Amniotic epithelial cell (primary cell): ENCODE measurements around the gene UBE3D.

Experiments used
- DNase-seq: peaks from one replicate; pipeline ENCODE4 v3.0.0-alpha.2; 2010; ENCODE audit warnings: low read depth

UBE3D gene, protein sequence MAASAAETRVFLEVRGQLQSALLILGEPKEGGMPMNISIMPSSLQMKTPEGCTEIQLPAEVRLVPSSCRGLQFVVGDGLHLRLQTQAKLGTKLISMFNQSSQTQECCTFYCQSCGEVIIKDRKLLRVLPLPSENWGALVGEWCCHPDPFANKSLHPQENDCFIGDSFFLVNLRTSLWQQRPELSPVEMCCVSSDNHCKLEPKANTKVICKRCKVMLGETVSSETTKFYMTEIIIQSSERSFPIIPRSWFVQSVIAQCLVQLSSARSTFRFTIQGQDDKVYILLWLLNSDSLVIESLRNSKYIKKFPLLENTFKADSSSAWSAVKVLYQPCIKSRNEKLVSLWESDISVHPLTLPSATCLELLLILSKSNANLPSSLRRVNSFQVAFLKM

DNA sequence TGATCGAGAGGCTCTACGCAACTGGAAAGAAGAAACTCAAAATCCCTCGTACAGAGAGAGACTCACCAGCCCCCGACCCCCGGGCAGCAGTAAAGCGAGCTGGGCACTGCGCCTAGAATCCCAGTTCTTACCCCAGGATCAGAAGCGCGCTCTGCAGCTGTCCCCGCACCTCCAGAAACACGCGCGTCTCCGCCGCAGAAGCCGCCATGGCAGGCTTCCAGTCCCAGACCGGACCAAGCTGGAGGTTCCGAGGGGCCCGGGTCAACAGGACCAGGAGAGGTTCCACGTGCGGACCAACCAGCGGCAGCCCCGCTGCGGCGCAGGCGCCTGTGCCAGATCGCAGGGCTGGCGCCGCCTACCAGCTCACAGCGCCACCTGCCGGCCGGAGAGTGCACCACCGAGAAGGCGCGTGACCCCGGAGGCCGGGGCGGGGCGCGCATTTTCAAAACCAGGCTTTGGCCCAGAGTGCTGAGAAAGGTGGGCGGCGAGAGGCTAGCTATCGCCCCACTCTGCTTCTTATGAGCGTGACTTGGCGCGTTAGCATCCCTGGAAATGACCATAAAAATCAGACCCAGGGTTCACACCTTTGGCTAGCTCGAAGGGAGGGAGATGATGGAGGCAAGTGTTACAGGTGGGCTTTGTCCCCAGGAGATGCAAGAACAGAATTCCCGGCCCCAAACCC, at the start of gene UBE3D:
UBE3D (minus strand) TSS at position 331 of the 682 bp plus-strand sequence; CDS start at position 208, 123 bp downstream.
- DNase-seq, result peak; percentile 72

DNA sequence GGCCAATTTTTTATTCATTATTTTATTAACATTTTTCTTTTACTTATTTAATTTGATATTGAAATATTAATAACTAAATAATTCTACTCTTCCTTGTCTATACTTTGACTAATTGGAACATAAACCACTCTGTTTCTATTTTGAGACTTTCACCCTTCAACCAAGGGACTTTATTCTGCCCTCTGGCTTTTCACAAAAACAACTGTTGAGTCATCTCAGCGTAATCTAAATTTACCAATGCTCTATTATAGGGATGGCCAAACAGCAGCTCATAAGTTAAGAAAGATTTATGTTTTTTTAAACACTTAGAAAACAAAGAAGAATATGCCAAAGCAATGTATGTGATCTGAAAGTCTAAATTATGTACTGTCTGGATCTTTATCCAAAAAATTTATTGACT, 48.5 kb upstream of the UBE3D start:
- no peak for DNase-seq

DNA sequence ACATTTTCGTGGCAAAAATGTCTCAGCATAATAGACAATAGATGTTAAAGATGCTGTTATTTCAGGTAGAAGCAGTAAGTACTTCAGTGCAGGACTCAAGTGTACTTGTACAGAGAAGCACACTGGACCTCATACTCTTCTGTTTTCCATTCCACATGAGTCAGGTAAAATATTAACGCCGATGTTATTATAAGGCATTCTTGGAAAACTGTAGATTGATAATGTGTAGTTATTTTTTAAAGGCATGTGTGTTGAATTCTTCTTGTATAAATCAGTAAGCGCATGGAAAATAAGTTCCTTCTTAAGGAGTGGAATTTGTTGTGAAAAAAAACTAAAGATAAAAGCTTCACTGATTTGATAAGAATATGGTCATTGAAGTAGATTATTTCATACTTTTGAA, 47.6 kb upstream of the UBE3D start:
- DNase-seq, result peak; percentile 29

DNA sequence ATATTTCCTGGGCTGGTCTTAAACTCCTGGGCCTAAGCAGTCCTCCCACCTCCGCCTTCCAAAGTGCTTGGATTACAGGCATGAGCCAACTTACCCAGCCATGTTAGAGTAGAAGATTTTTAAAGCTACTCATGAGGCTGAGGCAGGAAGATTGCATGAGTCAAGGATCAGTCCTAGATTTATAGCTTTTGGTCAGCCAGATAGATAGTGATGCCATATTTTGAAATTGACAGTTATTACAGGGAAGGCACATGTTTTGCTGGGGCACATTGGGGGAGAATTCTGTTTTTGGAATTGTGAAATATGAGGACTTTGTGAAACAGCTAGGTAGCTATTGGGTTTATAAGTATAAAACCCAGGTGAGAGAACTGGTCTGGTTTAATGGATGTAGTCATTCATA, 42.7 kb upstream of the UBE3D start:
- peak; percentile 36 for DNase-seq

DNA sequence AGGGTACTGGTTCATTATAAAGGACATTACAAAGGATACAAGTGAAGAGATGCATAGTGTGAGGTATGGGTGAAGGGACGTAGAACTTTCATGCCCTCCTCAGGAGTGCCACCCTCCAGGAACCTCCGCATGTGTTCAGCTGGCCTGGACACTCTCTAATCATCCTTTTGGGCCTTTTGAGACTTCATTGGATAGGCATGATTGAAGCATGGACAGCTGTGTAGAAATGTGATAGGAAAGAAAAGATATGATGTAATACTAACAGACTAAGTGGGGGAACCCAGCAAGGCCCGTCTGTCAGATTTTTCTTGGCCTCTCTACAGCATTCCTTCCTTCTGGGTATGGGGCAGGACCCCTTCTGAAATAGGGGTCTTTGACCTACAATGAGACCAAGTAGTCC, 32.9 kb upstream of the UBE3D start:
- no peak for DNase-seq

DNA sequence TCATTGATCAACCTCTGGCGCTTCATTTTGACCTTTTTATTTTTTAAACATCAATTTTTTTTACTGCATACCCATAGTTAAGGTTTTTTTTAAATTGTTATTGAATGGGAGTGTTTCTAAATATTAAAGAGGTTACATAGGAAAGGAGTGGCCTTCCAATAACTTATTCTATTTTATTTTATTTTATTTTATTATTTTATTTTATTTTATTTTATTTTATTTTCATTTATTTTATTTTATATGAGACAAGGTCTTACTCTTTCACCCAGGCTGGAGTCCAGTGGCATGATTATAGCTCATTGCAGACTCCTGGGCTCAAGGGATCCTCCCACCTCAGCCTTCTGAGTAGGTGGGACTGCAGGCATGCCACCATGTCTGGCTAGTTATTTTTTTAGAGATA, 32.0 kb upstream of the UBE3D start:
- no peak for DNase-seq

DNA sequence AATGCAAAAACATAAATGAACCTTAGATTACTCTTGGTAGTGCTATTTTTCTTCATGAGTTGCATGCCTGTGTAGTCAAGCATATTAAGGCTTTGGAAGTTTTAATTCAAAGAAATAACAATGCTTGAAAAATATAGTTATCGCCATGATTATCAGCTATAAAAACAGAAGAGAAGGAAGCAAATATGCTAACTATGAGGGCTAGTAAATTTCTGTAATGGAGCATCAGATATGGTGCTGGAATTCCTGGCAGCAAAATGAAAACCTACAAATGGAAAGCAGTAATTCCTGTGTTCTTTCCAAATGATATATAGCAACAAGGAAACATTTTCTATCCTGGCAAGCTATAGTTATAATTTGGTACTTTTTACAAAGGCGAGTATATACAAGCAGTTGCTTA, 31.6 kb upstream of the UBE3D start:
- DNase-seq, result no peak

DNA sequence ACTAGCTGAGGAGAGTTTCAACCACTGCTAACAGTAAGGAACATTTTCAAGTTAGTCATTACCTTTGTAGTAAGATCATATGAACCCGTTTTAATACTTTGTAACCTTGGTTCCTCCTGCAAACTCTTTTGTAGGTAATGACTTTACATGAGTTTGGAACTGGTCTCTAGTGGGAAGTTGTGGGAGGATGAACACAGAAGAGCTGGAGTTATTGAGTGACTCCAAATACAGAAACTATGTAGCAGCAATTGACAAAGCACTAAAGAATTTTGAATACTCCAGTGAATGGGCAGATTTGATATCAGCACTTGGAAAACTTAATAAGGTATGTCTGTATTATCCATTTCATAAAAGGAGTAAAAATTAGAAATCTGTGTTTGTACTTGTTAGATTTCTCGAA, 31.1 kb upstream of the UBE3D start:
- peak; percentile 31 for DNase-seq

DNA sequence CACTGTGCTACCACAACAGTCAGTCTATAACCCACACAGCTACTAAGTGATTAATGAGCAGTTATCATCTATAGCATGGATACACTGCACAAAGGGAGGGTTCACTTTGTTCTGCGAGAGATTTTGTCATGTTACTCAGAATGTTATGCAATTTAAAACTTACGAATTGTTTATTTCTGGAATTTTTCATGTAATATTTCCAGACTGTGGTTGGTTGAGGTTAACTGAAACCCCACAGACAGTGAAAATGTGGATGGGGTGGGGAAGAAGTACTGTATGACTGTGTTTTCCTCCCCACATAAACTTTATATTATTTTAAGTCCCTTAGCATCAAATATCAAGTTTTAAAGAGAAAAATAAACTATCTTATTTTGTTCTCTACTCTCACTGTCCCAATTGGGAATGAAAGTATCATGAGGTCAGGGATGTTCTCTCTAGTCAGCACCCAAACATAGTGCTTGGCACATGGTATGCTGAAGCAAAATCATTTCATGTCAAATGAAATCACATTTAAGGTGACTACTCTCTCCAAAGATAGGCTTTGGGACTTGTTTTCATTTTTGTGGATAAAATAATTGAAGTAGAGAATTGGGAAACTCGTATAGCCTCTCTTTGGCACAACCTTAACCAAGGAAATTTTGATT, 27.2 kb upstream of the UBE3D start:
- DNase-seq, result peak; percentile 84

DNA sequence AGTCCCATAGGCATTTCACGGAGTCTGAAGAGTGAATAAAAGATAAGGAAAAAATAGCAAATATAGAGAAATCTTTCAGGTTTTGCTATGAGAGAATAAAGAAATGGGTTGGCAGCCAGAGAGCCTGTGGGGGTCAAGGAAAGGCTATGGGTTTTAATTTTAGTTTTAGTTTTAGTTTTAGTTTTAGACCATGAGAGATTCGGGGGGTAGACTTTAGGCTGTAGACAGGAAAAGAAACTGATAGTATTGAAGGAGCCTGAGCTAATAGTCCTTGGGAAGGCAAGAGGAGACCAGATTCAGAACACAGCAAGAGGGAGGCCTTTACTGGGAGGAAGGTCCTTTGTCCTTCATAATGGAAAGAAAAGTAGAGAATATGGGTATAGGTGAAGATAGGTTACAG, 21.1 kb upstream of the UBE3D start:
- no peak for DNase-seq

DNA sequence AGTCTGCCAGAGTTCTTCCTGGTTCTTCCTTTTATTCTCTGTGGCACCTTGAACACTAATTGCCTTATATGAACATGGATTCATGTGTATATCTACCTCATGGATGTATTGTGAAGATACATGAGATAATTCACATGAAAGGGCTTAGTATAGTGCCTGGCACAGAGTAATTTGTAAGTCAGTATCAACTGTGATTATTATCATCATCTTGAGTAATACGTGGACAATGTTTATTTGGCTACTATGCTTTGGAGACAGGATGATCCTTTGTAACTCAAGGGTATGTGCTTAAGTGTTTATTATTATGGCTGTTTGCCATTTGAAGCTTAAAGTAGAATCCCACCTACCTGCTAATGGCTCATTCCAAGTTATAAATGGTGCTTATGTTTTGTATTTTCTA, 17.8 kb upstream of the UBE3D start:
- peak; percentile 69 for DNase-seq

DNA sequence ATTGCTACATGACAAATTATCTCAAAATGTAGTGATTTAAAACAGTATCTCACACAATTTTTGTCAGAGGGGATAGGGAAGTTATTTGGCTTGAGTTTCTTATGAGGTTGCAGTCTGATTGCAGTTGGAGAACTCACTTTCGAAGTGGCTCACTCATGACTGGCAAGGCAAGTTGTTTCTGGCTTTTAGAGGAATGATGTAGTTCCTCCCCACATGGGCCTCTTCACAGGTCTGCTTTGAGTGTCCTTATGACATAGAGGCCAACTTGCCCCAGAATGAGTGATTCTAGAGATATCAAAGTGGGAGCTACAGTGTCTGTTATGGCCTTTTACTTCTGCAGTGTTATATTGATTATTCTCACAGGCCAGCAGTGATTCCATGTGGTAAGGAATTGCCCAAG, 8.0 kb upstream of the UBE3D start:
- no peak for DNase-seq

DNA sequence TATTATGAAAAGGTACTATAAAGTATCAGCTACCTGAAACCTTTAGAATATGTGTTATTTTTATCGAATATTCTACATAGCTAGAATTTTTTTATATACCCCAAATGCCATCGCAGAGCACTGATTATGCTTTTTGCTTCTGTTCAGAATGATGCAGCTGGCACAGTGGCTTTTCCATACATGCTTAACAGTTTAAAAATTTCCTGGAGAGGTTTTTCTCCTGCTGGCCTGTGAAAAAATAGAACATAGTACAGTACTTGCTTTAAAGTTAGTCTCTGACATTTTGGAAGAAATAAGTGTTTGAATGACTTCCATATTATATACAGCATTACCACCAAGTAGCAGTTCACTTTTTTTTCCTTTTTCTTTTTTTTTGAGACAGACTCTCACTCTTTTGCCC, 7.1 kb upstream of the UBE3D start:
- DNase-seq, result no peak

DNA sequence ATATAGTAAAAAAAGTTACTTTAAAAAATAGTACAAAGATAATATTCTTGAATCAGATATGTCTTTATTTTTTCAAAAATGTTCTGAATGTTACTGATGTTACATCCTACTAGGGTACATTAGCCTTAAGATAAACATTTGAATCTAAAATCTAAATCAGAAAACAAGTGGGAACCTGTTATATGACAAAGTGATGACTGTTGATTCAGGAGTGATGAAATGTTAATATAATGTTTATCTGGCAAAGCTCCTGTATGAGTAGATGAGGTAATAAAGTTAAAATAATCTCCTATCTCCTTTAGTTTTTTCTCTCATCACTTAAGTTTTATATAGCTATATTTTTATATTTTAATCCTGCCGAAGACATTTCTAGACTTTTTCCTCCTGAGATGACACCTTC, 6.1 kb upstream of the UBE3D start:
- DNase-seq, result no peak

DNA sequence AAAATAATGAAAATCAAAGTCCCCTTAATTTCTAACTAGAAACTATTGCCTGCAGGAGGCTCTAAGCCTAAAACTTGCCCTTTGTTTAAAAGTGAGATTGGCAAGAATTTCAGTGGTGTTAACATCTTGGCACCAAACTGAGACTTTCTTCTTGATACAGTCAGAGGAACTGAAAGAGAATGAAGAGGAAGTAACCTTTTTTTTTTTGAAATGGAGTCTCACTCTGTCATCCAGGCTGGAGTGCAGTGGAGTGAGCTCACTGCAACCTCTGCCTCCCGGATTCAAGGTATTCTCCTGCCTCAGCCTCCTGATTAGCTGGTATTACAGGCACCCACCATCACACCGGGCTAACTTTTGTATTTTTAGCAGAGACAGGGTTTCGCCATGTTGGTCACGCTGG, 5.4 kb upstream of the UBE3D start:
- no peak for DNase-seq

DNA sequence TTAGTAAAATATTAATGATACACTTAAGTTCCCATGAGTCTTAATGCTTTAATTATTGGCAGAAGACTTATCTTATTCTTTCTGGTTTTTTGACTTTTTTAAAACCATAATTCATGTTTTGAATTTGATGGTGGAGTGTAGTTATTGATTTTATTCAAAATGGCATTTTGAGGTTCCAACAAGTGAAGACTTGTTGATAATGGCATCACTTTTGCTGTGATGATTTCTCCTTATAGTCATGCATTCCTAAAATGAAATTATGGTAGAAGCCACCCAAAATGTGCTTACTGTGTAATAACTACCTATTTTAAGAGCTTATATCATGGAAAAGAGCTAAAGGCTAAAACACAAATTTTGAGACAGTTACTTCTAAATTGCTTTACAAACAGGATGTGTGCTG, 4.0 kb upstream of the UBE3D start:
- no peak for DNase-seq

DNA sequence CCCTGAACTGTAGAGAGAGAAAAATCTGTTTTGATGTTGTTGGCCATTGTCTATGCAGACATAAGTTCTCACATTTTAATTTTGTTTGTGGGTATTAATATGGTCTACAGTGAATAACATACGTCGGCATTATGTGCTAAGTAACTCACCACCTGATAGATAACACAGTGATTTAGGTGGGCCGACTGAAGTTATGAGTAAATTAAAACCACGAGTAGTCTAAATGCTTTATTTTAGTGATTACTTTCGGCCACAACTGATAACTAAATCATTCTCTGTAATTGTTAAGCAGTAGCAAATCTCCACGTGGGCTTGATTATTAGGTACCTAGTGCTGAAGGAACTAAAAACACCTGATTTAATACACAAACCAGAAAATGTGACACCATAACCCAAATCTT, 3.0 kb upstream of the UBE3D start:
- DNase-seq, result peak; percentile 25

DNA sequence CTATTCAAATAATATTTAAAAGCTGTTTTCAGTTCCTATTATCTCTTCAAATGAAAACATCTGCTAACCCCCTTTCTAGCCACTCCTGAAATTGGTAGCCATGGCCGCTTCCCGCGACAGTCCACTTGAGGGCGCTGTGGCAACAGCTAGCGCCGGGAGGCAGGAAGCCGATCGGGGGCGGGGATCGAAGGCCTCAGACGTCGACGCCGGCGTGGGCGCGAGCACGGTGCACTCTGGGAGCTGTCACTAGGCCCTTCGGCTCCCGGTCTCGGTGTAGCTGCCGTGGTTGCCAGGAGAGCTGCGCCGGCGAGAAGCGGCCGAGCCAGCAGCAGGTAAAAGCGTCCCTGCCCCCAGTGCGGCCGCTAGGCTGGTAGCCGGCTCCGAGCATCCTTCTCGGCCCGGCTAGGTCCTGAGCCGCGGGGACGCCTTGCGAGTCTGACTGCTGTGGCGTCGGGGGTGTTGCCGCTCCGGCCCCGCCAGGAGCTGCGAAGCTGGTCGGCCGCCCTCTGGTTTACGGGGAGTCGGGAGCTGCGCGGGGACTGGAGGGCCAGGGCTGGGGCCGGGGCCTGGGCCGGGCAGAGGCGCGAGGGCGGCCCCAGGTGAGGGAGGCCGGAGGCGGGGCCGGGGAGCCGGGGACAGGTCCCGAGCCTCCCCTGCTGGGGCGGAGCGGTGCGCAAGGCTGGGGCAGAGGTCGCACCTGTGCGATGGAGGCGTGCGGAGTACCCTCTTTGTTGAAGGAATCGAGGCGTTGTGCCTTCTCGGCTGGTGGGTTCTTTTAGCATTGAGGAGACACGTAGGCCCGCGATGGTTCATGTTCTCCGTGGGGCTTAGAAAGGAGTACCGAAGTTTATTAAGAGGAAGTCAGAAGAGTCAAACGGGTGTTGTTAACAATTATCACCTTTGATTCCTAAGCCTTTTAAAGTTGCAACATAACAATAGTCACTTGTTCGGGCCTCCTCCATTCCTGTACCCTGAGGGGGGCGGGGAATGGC, 2.1 kb upstream of the UBE3D start, which contains the start of gene DOP1A:
DOP1A (plus strand) TSS at position 224 of the 992 bp plus-strand sequence. CDS start 29,307 bp downstream, outside the sequence.
- DNase-seq, result peak; percentile 84

DNA sequence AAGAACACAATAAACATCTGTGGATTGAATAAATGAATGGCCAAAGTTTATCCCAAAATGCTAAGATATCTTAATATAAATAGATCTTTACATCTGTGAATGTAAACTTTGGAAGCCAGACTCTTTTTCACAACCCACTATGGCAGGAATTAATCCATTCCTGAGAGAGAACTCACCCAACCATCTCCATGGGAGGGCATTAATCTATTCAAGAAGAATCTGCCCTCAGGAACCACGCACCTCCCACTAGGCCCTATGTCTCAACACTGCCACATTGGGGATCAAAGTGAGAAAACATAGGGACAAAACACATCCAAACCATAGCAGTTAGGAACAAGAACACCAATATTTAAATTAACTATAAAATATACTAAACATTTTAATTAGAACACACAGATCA, 3.4 kb downstream of the UBE3D start:
- DNase-seq, result peak; percentile 63

DNA sequence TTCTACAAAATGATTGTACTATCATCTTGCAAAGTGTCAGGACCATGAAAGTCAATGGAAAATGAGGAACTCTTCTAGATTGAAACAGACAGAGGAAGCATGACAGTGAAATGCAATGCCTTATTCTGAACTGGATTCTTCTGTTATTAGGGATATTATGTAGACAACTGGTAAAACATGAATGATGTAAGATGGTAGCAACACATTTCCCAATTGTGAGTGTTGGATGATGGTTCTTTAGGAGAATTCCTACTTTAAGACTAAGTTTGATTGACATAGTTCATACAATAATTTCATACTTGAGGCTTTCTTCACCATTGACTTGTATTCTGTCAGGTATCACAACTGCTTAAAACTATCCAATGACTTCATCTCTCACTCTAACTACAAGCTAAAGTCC, 4.5 kb downstream of the UBE3D start:
- no peak for DNase-seq

DNA sequence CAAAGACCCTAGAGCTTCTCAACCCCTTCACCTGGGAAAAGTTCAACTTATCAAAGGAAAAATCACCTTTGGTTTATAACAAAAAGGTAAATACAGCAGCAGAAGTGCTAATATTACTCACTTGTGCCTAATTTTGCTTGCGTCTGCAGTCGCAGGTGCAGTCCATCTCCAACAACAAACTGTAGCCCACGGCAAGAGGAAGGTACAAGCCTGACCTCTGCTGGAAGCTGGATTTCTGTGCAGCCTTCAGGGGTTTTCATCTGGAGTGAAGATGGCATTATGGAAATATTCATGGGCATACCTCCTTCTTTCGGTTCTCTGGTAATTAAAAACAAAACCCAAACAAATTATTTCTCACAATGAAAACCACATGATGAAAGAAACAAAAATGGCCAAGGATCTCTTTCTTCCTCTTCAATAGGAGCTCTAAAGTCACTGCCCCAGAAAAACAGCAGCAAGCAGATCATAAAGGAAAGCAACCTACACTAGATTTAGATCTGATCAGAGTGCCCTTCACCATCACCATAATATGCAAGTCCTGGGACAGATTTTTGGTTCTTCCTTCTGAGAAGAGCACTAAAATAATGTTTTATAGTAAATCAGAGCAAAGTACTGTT, 7.8 kb downstream of the UBE3D start:
- peak; percentile 49 for DNase-seq
